Left hindlimb (tissue), 1 donor: ENCODE measurements around the gene AXDND1.

Source experiments
- DNase-seq: peaks from one replicate; pipeline ENCODE4 v3.0.0-alpha.2; 2018

The AXDND1 gene

DNA sequence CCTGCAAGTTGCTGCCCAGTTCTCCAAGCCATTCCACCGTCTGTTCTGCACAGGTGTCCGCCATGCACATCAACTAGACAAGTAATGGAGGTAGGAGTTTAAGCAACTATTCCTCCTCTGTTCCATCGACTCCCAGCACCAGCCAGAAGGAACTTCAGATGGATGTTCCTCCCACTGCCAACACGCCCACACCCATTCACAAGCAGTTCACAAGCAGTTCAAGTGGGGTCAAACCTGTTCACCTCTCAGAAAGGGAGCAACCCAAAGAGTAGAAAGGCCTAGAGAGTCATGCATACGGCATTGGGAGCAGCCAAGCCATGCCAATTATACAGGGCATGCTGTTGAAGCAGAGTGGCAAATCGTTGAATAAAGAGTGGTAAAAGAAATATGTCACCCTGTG lies 221.6 kb downstream of the AXDND1 start:
- DNase-seq = no peak

DNA sequence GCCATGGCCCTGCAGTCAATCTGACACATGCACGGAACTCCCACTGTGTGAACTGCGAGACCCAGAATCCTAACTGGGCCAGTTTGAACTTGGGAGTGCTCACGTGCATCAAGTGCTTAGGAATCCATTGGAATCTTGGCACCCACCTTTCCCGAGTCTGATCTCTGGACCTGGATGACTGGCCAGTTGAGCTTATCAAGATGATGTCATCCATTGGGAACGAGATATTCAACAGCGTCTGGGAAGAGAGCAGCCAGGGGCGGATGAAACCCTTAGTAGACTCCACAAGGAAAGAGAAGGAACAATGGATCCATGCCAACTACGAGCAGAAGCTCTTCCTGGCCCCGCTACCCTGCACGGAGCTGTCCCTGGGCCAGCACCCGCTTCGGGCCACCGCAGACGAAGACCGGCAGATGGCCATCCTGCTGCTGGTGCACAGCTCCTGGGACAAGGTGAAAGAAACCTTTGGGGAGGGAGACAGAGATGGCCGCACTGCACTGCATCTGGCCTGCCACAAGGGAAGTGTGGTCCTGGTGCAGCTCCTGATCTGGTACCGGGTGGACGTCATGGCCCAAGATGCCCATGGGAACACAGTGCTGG lies 222.8 kb downstream of the AXDND1 start:
- no peak for DNase-seq

DNA sequence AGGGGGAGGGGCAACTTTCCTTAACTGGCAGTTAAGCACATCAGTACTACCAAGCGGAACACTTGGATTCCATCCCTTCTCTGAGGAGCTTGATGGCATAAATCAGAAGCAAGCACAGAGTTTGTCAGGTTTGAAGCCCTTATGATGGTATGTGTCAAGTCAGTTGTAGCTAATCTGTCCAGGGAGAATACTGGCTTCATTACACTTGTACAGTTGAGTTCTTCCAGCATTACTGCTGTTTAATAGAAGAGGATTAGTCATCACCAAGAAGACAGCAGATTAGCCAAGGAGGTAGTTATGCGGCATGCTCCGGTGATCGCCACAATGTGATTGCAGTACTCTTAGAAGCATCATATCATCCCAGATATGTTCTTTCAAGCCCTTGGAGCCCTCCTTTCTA lies 223.7 kb downstream of the AXDND1 start:
- DNase-seq = no peak

DNA sequence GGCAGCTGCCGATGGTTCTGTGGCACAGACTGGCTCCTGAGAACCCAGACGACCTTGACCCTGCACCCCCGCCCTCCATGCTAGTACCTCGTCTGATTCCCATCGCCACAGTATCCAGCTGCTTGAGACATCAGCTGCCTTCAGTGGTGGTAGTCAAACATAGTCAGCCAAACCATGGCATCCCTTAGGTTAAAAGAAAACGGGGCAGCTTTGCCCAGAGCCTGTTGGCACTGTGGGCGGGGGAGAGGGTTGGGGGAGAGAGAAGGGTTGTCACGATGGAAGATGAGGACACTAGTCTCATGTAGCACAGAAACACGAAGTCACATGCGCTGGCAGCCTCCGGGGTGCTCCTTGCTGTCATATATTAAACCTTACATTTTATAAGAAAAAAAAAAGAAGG lies 224.9 kb downstream of the AXDND1 start:
- DNase-seq = no peak

DNA sequence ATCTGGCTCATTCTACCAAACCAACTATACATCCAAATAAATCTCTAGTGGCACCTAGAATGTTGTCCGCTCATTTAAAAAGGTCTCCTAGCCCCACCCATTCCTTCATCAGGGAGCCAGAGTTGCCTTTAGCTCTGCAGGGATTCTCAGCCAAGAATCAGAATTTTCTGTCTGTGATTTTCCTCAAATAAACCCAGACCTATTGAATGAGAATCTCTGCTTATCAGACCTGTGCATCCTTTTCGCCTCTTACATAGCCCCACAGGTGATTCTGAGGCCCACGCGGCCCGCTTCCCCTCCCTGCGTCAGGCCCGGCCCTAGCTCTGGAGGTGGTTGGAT lies 225.5 kb downstream of the AXDND1 start:
- no peak for DNase-seq

DNA sequence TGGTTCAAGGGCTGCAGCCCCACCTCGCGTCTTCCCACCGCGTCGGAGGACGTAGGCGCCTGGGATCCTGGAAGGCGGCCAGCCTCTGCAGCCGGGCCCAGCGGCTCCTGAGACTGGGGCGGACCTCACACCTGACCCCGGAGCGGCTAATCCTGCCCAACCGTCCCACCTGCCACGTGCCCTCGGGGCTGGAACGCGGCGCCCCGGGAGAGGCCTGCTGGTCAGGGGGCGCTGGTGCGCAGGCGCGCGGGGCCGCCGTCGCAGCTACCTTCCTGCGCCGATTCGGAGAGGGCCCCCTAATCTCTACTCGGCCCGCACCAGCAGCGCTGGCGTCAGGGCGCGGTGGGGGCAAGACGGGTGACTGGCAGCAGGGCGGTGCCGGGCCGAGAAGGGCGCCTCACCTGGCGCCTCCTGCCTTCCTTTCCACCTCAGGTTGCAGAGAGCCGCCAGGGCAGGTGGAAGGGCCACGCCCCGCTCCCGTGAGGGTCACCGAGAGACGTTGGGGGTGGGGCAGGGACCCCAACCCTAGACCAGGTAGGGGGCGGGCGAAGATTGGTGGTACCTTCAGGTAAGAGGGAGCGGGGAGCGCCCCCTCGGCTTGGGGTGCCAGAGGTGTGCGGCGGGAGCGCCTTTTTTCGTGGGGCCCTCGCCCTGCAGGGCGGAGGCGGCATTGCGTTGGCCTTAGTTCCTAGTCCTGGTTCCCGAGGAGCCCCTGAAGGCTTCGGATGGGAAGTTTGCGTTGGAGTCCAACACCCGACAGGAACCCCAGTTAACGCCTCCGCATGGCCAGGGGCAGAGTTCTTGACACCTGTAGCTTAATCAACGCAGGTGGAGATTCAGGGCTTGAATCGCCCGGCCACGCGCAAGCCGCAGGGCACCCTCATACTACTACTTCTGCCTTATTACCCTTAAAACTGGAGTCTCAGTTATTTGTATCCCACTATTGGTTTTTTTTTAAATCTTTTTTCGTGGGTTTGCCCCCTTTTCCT lies 226.1 kb downstream of the AXDND1 start, which contains the start of gene TDRD5:
TSS of gene TDRD5 (plus strand) at position 241 of the 989 bp plus-strand sequence. CDS start 784 bp downstream, outside the sequence.
- DNase-seq = no peak

DNA sequence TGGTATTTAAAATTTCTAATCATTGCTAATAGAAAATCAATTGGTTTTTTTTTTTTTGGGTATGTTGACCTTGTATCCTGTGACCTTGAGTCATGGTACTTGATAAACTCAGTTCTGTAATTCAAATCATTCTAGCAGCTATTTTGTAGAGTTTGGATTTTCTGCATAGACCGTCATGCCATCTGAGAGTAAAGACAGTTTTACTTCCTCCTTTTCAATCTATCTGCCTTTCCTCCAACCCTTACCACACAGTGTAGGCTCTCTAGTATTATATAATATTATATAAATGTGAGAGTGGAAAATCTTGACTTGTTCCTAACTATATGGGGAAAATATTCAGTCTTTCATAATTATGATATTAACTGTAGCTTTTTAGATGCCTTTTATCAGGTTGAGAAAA lies 232.9 kb downstream of the AXDND1 start:
- no peak for DNase-seq

DNA sequence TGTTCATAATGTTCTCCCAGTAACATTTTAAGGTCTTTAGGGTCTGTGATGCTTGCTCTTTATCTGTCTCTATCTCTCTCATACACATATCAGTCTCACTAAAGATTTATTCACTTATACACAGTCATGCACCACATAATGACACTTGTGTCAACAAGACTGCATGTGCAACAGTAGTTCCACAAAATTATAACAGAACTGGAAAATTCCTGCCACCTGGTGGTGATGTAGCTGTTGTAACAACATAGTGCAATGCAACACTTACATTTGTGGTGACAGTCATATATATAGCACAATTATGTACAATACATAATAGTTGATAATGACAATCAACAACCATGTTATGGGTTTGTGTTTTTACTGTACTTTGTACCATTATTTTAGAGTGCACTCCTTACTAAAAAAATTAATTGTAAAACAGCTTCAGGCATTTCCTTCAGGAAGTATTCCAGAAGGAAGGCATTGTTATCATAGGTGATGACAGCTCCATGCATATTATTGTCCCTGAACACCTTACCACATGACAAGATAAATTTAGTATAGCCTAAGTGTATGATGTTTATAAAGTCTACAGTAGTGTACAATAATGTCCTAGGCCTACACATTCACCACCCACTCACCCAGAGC lies 234.0 kb downstream of the AXDND1 start:
- DNase-seq = no peak

DNA sequence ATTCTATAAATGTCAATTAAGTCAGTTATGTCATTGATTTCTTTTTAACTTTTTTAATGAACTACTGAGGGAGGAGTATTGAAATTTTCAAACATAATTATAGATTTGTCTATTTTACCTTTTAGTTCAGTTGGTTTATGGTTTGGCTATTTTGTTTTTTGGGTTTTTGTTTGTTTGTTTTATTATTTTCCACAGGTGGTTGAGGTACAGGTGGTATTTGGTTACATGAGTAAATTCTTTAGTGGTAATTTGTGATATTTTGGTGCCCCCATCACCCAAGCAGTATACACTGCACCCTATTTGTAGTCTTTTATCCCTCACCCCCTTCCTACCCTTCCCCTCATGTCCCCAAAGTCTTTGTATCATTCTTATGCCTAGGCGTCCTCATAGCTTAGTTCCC lies 235.3 kb downstream of the AXDND1 start:
- DNase-seq = no peak
